ENCODE data around the gene IGSF6.
"Not testable (repeated sequence)": the region's sequence is repeated elsewhere in the genome, so short reads cannot be mapped to it uniquely, and the experiment has no call there.

The IGSF6 gene

GRCh38 chr16:21635694-21636093 is 16.7 kb downstream of the IGSF6 start:
- 96% methylated on average over 9 of the region's 9 CpGs for WGBS
- not testable (repeated sequence) for DNase-seq; H2BK120ac ChIP-seq (ENCODE audit: low read depth, low read length)

GRCh38 chr16:21634216-21634615 is 18.2 kb downstream of the IGSF6 start:
- no peak overlapping the region for H2AK5ac ChIP-seq (ENCODE audit: low read length, severe bottlenecking)
- H3K4me1 ChIP-seq (ENCODE audit: control insufficient read depth, insufficient read depth, low read depth, low read length), result peaks cover 6% of the 10 kb centered on the region
- DNase-seq, result no peak
- 96% methylated on average over 5 of the region's 5 CpGs for WGBS
- H3K4ac ChIP-seq (ENCODE audit: low read depth in 1 of 2, low read length in 2 of 2), result no peak overlapping the region
- H3K18ac ChIP-seq (ENCODE audit: low read depth in 1 of 2, low read length in 2 of 2), result no peak overlapping the region
- no peak overlapping the region for H3K4me3 ChIP-seq (ENCODE audit: insufficient read depth in 1 of 2, low read depth in 1 of 2, low read length in 2 of 2)
- H3K36me3 ChIP-seq (ENCODE audit: control insufficient read depth in 1 of 2, insufficient read depth in 2 of 2, low read depth in 1 of 2, low read length in 2 of 2), result peaks cover 31 to 59% of the 10 kb centered on the region in 2 experiments
- no peak overlapping the region for H2AFZ ChIP-seq (ENCODE audit: low read depth, low read length)
- no peak overlapping the region for H3K14ac ChIP-seq (ENCODE audit: low read length in 2 of 2)
- no peak overlapping the region for H4K91ac ChIP-seq (ENCODE audit: low read length)
- no peaks in the 10 kb centered on the region for H3K27me3 ChIP-seq (ENCODE audit: control insufficient read depth in 1 of 2, insufficient read depth in 1 of 2, low read length in 2 of 2)
- no peak overlapping the region for H3K9ac ChIP-seq (ENCODE audit: low read length)
- H2BK15ac ChIP-seq (ENCODE audit: low read depth, poor library complexity, severe bottlenecking), result no peak overlapping the region
- no peak overlapping the region for H2BK12ac ChIP-seq (ENCODE audit: low read length in 2 of 2)
- H3K79me1 ChIP-seq (replicated peaks; ENCODE audit: low read length, poor library complexity, severe bottlenecking), result peaks cover 45% of the 10 kb centered on the region
- no peaks in the 10 kb centered on the region for H3K9me3 ChIP-seq (ENCODE audit: control insufficient read depth, low read length)
- H2BK5ac ChIP-seq (ENCODE audit: low read depth, low read length, poor library complexity, severe bottlenecking), result no peak overlapping the region
- no peak overlapping the region for H4K8ac ChIP-seq (ENCODE audit: low read length)
- H3K27ac ChIP-seq (ENCODE audit: low read length, poor library complexity, severe bottlenecking), result no peak overlapping the region
- H3K4me2 ChIP-seq (ENCODE audit: low read length, poor library complexity, severe bottlenecking), result no peak overlapping the region
- no peak overlapping the region for H2BK120ac ChIP-seq (ENCODE audit: low read depth, low read length)
- H3K23ac ChIP-seq (ENCODE audit: low read length in 2 of 2), result no peak overlapping the region

More at GRCh38 chr16:21635694-21636093, 16.7 kb downstream of the IGSF6 start:
- H3K14ac ChIP-seq (ENCODE audit: low read length in 2 of 2); H3K27ac ChIP-seq (ENCODE audit: low read length, poor library complexity, severe bottlenecking); H4K91ac ChIP-seq (ENCODE audit: low read length); H3K4ac ChIP-seq (ENCODE audit: low read depth in 1 of 2, low read length in 2 of 2); H3K4me3 ChIP-seq (ENCODE audit: insufficient read depth in 1 of 2, low read depth in 1 of 2, low read length in 2 of 2); H3K23ac ChIP-seq (ENCODE audit: low read length in 2 of 2); H2BK5ac ChIP-seq (ENCODE audit: low read depth, low read length, poor library complexity, severe bottlenecking); H2BK12ac ChIP-seq (ENCODE audit: low read length in 2 of 2); H4K8ac ChIP-seq (ENCODE audit: low read length); H3K4me1 ChIP-seq (ENCODE audit: control insufficient read depth, insufficient read depth, low read depth, low read length); H2AK5ac ChIP-seq (ENCODE audit: low read length, severe bottlenecking); H3K4me2 ChIP-seq (ENCODE audit: low read length, poor library complexity, severe bottlenecking); H3K9me3 ChIP-seq (ENCODE audit: control insufficient read depth, low read length); H3K9ac ChIP-seq (ENCODE audit: low read length); H2BK15ac ChIP-seq (ENCODE audit: low read depth, poor library complexity, severe bottlenecking); H2AFZ ChIP-seq (ENCODE audit: low read depth, low read length); H3K27me3 ChIP-seq (ENCODE audit: control insufficient read depth in 1 of 2, insufficient read depth in 1 of 2, low read length in 2 of 2); H3K18ac ChIP-seq (ENCODE audit: low read depth in 1 of 2, low read length in 2 of 2): not testable (repeated sequence)
- Histone ChIP-seq H3K36me3 (ENCODE audit: control insufficient read depth in 1 of 2, insufficient read depth in 2 of 2, low read depth in 1 of 2, low read length in 2 of 2) (peaks cover 18 to 45% of the 10 kb centered on the region in 2 experiments), H3K79me1 (replicated peaks; ENCODE audit: low read length, poor library complexity, severe bottlenecking) (peaks cover 35% of the 10 kb centered on the region)

GRCh38 chr16:21631951-21632575 is 20.3 kb downstream of the IGSF6 start:
- H3K18ac ChIP-seq (ENCODE audit: low read depth in 1 of 2, low read length in 2 of 2); H4K8ac ChIP-seq (ENCODE audit: low read length); H2AK5ac ChIP-seq (ENCODE audit: low read length, severe bottlenecking); H3K4me2 ChIP-seq (ENCODE audit: low read length, poor library complexity, severe bottlenecking); H4K91ac ChIP-seq (ENCODE audit: low read length); H3K4me1 ChIP-seq (ENCODE audit: control insufficient read depth, insufficient read depth, low read depth, low read length); H3K9ac ChIP-seq (ENCODE audit: low read length); H3K27me3 ChIP-seq (ENCODE audit: control insufficient read depth in 1 of 2, insufficient read depth in 1 of 2, low read length in 2 of 2); H2AFZ ChIP-seq (ENCODE audit: low read depth, low read length); H3K4me3 ChIP-seq (ENCODE audit: insufficient read depth in 1 of 2, low read depth in 1 of 2, low read length in 2 of 2); H3K27ac ChIP-seq (ENCODE audit: low read length, poor library complexity, severe bottlenecking); H2BK5ac ChIP-seq (ENCODE audit: low read depth, low read length, poor library complexity, severe bottlenecking); H3K9me3 ChIP-seq (ENCODE audit: control insufficient read depth, low read length); H3K4ac ChIP-seq (ENCODE audit: low read depth in 1 of 2, low read length in 2 of 2); DNase-seq; H2BK120ac ChIP-seq (ENCODE audit: low read depth, low read length); H3K23ac ChIP-seq (ENCODE audit: low read length in 2 of 2); H2BK12ac ChIP-seq (ENCODE audit: low read length in 2 of 2); H3K14ac ChIP-seq (ENCODE audit: low read length in 2 of 2); H2BK15ac ChIP-seq (ENCODE audit: low read depth, poor library complexity, severe bottlenecking): not testable (repeated sequence)
- WGBS, result 96% methylated on average over 4 of the region's 5 CpGs
- H3K79me1 ChIP-seq (replicated peaks; ENCODE audit: low read length, poor library complexity, severe bottlenecking), result peaks cover 42% of the 10 kb centered on the region
- H3K36me3 ChIP-seq (ENCODE audit: control insufficient read depth in 1 of 2, insufficient read depth in 2 of 2, low read depth in 1 of 2, low read length in 2 of 2), result peaks cover 26 to 63% of the 10 kb centered on the region in 2 experiments

GRCh38 chr16:21631376-21631775 is 21.0 kb downstream of the IGSF6 start:
- not testable (repeated sequence) for H3K23ac ChIP-seq (ENCODE audit: low read length in 2 of 2); H3K4me3 ChIP-seq (ENCODE audit: insufficient read depth in 1 of 2, low read depth in 1 of 2, low read length in 2 of 2); H3K4ac ChIP-seq (ENCODE audit: low read depth in 1 of 2, low read length in 2 of 2); H3K27me3 ChIP-seq (ENCODE audit: control insufficient read depth in 1 of 2, insufficient read depth in 1 of 2, low read length in 2 of 2); H3K18ac ChIP-seq (ENCODE audit: low read depth in 1 of 2, low read length in 2 of 2); H3K4me1 ChIP-seq (ENCODE audit: control insufficient read depth, insufficient read depth, low read depth, low read length); H2BK15ac ChIP-seq (ENCODE audit: low read depth, poor library complexity, severe bottlenecking); H3K14ac ChIP-seq (ENCODE audit: low read length in 2 of 2); DNase-seq; H4K91ac ChIP-seq (ENCODE audit: low read length); H4K8ac ChIP-seq (ENCODE audit: low read length); H3K9me3 ChIP-seq (ENCODE audit: control insufficient read depth, low read length); H2BK5ac ChIP-seq (ENCODE audit: low read depth, low read length, poor library complexity, severe bottlenecking); H3K9ac ChIP-seq (ENCODE audit: low read length); H2BK12ac ChIP-seq (ENCODE audit: low read length in 2 of 2); H3K27ac ChIP-seq (ENCODE audit: low read length, poor library complexity, severe bottlenecking); H3K4me2 ChIP-seq (ENCODE audit: low read length, poor library complexity, severe bottlenecking); H2AK5ac ChIP-seq (ENCODE audit: low read length, severe bottlenecking); H2BK120ac ChIP-seq (ENCODE audit: low read depth, low read length); H2AFZ ChIP-seq (ENCODE audit: low read depth, low read length)
- peaks cover 37% of the 10 kb centered on the region for H3K79me1 ChIP-seq (replicated peaks; ENCODE audit: low read length, poor library complexity, severe bottlenecking)
- WGBS, result 94% methylated on average over 7 of the region's 8 CpGs
- H3K36me3 ChIP-seq (ENCODE audit: control insufficient read depth in 1 of 2, insufficient read depth in 2 of 2, low read depth in 1 of 2, low read length in 2 of 2), result peaks cover 19 to 61% of the 10 kb centered on the region in 2 experiments
